ENCODE measurements around the gene ALDH1A3. TPM values are rescaled to one million over a fixed set of nuclear protein-coding genes. Genes with fewer than 3 reads are reported as not detected.
A peak's percentile ranks its signal among the peaks of the same experiment; 100 is the strongest.

The ALDH1A3 gene
- total and polyA plus RNA-seq, 11 donors: 0.82 to 37.1 (median 4.7) TPM

- no peaks in the 10 kb centered on the region for H3K36me3 ChIP-seq
- no peak for DNase-seq
- TF ChIP-seq POLR2A (IDR thresholded peaks at IDR 0.05) (no peak), CTCF (IDR thresholded peaks at IDR 0.05) (no peak)
- peaks cover 0 to 8% (median 0%) of the 10 kb centered on the region in 12 donors for H3K9me3 ChIP-seq
- intact Hi-C loops (cut with DNase I): loop anchor here in 1 of 10 donors (10.0 kb wide), 1 partner anchor 146 kb away; no protein-coding TSS in a partner anchor
- H3K4me3 ChIP-seq: no peak overlapping the region
- WGBS, 4 donors: 66 to 72% (median 69%) methylated on average over 14 of the region's 14 CpGs
- no peak for ATAC-seq
- H3K4me1 ChIP-seq: peaks cover 0 to 5% (median 0%) of the 10 kb centered on the region in 12 donors
- peaks cover 0 to 3% (median 0%) of the 10 kb centered on the region in 9 donors for H3K27me3 ChIP-seq
- H3K27ac ChIP-seq: peak overlapping the region in 2 of 12 donors; percentile 24 to 42
Observed at GRCh38 chr15:100860829-100861510, 18.7 kb upstream of the ALDH1A3 start.

- peak in 3 of 4 donors; percentile 13 to 45 (median 43) for ATAC-seq
- WGBS, 4 donors: 73 to 74% (median 73%) methylated on average over 13 to 16 of the region's 16 CpGs
Observed at GRCh38 chr15:100861511-100861991, 18.1 kb upstream of the ALDH1A3 start.

GRCh38 chr15:100862162-100862561 lies 17.5 kb upstream of the ALDH1A3 start:
- no peak for TF ChIP-seq CTCF (IDR thresholded peaks at IDR 0.05)
- Histone ChIP-seq H3K4me3 (no peak overlapping the region), H3K27ac (peak overlapping the region in 3 of 12 donors; percentile 6 to 42 (median 41)), H3K36me3 (no peaks in the 10 kb centered on the region), H3K27me3 (no peaks in the 10 kb centered on the region), H3K9me3 (peaks cover 0 to 8% (median 0%) of the 10 kb centered on the region in 12 donors), H3K4me1 (peaks cover 0 to 5% (median 0%) of the 10 kb centered on the region in 12 donors)
- DNase-seq (no peak), ATAC-seq (no peak)
- intact Hi-C loops (cut with DNase I): loop anchor here in 1 of 10 donors (10.0 kb wide), 1 partner anchor 147 kb away; no protein-coding TSS in a partner anchor
- WGBS, 4 donors: 80 to 95% (median 88%) methylated on average over 5 to 6 of the region's 6 CpGs

More at GRCh38 chr15:100861511-100861991, 18.1 kb upstream of the ALDH1A3 start:
- peak; percentile 26 to 68 (median 51) for DNase-seq
- Histone ChIP-seq H3K27ac (peak overlapping the region in 3 of 12 donors; percentile 6 to 42 (median 41)), H3K9me3 (peaks cover 0 to 8% (median 0%) of the 10 kb centered on the region in 12 donors), H3K4me3 (no peak overlapping the region), H3K36me3 (no peaks in the 10 kb centered on the region), H3K4me1 (peaks cover 0 to 5% (median 0%) of the 10 kb centered on the region in 12 donors), H3K27me3 (no peaks in the 10 kb centered on the region)
- TF ChIP-seq CTCF (IDR thresholded peaks at IDR 0.05) (no peak), POLR2A (IDR thresholded peaks at IDR 0.05) (no peak)
- intact Hi-C loops (cut with DNase I): loop anchor here in 1 of 10 donors (10.0 kb wide), 1 partner anchor 147 kb away; no protein-coding TSS in a partner anchor
